Measurements from ENCODE around the gene EIPR1.

The EIPR1 gene

DNA sequence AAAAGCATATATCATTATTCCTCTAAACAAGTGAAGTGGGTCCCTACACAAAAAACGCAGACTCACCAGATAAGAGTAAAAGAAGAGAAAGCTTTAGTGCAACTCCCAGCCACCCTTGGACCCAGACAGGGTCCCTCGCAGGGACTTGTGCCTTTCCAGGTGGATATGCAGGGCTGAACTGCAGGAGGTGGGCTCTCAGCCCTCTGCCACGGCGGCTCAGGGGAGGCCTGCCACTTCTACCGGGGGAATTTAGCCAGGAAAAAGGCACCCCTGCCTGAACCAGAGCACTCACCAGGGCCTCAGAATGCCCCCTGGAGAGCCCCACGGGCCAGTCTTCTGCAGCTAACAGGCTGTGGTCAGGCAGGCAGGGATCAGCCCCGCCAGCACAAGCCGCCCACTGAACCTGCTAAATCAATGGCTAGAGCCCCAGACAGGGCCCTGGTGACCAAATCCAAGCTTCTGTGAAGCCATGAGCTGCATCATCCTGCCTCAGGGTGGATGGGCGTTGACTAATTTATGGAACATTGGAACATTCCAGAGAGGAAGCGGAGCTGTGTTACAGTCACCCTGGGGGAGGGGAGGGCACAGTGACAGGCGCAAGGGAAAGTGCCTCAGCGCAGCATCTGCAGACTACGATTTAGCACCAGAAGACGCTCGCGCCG is 209.3 kb downstream of the EIPR1 start:
- no peak for DNase-seq

DNA sequence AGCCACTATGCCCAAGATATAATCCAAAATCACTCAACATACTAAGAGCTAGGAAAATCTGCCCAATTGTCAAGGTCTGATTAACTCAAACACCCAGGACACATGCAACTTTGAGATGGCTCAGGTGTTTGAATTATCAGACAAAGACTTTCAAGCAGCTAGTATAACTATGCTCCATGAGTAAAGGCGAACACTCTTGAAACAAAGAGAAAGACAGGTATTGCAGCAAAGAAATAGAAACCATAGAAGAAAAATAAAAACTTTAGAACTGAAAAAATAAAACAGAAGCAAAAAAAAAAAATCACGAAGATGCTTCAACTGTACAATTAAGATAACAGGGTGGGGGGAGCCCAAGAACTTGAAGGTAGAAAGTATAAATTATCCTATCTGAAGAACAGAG is 214.2 kb downstream of the EIPR1 start:
- no peak for DNase-seq

DNA sequence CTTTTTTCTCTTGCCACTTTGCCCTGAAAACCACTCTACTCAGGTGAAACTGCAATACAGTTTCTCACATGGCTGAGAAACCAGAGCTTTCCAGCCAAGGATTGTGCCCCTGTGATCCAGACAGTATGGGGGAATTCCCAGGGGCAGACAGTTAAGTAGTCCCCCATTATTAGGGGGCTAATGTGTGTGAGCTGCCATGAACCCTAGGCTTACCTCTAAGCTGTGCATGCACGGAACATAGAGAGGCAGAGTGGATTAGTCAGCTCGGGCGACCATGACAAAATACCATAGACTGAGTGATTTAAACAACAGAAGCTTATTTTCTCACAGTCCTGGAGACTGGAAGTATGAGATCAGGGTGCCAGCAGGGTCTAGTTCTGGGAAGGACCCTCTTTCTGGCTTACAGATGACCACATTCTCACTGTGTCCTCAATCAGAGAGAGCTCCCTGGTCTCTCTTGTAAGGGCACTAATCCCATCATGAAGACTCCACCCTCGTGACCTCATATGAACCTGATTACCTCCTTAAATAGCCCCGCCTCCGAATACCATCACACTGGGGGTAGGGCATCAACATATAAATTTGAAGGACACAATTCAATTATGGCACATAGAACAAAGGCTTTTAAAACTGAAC is 215.1 kb downstream of the EIPR1 start:
- DNase-seq, result no peak

DNA sequence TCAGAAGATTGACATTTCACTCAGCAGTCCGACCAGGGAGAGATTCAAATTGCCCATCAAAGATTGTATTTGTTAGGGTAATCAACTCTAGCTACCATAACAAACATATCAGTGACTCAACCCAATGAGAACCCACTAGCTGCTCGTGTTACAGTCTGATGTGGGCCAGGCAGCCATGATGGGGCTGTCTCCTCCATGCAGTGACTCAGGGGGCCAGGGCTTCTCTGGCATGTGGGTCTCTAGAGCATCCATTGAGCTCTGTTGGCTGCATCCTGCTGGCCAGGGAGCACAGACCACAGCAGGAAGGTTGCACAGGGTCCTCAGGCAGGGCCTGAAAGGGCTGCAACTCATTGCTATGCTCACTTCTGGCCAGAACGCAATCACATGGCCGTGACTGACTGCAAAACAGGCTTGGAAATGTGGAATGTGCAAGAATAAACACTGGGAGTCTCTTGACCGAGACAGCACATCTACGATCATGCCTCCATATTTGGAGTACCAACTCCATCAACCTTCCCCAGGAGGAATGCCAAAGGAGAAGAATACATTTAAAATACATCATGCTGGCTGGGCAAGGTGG is 216.8 kb downstream of the EIPR1 start:
- DNase-seq, result no peak

DNA sequence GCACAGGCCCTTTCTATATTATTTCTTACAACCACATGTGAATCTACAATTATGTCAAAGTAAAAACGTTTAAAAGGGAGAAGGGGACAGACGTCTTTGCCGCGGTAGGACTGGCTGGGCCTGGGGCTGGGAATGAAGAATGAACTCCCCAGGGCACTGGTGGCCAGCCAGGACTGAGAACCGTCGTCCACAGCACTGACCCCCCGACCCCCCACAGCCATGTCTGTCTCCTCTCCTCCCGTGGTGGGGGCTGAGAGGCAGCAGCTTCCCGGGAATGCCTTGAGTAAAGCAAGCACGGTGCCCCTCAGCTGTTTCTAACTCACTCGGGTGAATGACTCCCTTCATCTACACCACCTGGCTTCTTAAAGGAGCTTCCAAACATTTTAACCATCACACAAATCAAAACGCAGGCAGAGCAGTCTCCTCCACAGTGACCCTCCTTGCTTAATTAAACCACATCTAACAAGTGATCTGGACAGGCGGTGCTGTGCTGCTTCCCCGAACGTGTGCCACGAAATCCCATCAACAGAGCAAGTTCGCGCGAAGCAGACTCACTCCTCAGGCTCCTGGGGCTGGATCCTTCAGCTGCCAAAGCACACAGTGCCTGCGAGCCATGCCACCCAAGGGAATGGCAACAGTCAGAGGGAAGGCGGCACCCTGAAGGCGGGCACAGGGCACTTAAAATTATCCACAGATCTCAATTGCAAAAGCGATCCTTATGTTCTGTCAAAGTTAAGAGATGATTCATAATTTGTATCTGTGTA is 217.7 kb downstream of the EIPR1 start:
- DNase-seq, result no peak

DNA sequence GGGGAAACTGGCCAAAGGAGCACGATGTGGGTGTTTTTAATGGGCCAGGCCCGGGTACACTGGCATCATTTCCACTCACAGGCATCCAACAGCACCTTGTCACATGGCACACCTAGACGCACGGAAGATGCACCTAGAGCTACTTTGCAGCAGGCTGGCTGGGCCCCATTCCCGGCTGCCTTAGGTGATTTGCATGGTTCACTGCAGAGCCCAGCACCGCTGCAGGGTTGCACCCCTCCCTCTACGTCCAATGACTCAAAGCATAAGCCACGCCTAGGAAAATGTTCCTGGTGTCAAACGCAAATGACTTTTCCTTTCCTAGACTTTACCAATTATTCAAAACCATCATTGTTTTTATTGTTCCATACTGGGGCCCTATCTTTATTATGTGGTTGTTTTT is 222.9 kb downstream of the EIPR1 start:
- DNase-seq, result no peak

DNA sequence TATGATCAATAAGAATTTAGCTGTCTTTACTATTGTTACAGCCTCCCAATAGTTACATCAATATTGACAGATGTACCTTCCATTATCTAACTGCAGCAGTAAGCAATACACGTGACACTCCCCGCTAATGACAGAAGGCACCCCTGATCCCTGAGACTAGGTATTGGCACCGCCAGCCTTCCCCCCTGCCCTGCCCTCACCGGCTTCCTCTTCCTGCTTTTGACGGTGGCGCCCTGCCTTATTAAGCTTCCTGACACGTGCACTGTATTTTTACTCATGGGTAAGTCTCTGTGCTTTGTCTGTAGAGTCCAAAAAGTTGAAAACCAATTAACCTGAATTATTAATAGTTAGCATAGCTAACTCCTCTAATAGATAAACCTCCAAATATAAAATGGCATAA is 223.5 kb downstream of the EIPR1 start:
- DNase-seq, result no peak

DNA sequence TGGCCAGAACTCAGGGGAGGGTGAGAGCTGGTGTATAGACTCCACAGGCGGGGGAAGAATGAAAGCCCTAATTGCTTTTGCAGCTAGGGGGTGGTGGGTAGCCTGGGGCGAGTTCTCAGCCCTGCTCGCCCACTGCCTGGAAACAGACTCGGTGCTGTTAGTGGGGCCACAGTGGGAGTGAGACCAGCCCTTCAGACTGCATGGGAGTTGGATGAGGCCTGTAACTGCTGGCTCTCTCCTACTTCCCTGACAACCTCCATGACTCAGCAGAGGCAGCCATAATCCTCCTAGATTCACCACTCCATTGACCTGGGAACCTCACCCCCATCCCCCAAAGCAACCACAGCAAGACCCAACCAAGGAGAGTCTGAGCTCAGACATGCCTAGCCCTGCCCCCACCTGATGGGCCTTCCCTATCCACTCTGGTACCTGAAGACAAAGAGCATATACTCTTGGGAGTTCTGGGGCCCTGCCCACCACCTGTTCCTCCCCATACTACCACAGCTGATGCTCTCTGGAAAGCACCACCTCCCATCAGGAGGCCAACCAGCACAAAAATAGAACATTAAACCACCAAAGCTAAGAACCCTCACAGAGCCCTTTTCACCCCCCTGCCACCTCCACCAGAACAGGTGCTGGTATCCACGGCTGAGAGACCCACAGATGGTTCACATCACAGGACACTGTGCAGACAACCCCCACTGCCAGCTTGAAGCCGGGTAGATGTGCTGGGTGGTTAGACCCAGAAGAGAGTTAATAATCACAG is 226.3 kb downstream of the EIPR1 start:
- DNase-seq, result no peak

DNA sequence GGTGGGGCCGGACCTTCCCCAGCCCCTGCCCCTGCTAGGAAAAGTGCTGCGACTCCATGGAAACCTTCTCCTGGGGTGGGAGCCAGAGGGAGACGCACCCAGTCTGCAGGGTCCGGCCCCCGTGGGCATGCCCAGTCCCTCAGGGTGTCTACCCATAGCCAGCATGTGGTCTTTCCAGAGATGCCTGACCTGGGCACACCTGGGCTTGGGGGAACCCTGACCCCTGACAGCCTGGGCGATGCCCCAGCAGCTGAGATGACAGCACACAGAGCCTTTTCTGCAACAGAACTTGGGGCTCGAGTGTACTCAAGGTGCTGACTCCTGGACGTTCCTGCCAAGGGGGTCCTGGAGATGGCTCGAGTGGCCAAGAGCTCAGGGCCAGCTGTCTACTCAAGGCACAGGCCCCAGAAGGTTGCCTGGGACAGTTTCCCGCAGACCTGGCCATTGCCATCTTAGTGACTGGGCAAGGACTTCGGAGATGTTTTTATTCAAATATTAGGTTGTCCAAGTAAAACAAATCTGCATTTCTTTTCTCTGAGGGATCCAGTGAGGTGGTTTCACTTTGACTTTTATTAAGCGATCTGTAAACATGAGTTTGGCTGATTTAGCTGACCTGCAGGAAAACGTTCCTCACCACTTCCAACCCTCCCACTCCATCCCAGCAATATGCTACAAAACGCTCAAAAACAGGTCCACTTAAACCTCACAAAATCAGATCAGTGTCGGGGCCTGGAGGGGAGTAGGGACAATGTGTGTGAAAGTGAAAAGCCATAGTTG is 228.0 kb downstream of the EIPR1 start:
- DNase-seq, result no peak

DNA sequence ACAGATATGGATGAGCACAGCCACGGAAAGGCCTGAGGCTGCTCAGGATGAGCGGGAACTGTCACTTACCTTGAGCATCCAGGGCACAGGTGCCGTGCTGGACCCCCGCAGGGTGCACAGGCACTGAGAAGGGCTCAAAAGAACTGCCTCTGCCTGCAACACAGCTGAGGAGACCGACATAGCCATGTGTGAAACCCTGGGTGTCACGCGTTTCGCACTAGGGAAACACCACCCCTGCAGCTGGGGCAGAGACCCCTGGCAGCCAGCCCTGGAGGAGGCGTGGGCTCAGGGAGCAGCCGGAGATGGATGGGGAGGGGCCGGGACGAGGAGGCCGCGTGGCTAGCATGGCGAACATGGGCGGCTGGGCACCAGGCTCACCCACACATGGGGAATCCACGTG is 228.9 kb downstream of the EIPR1 start:
- DNase-seq, result no peak

DNA sequence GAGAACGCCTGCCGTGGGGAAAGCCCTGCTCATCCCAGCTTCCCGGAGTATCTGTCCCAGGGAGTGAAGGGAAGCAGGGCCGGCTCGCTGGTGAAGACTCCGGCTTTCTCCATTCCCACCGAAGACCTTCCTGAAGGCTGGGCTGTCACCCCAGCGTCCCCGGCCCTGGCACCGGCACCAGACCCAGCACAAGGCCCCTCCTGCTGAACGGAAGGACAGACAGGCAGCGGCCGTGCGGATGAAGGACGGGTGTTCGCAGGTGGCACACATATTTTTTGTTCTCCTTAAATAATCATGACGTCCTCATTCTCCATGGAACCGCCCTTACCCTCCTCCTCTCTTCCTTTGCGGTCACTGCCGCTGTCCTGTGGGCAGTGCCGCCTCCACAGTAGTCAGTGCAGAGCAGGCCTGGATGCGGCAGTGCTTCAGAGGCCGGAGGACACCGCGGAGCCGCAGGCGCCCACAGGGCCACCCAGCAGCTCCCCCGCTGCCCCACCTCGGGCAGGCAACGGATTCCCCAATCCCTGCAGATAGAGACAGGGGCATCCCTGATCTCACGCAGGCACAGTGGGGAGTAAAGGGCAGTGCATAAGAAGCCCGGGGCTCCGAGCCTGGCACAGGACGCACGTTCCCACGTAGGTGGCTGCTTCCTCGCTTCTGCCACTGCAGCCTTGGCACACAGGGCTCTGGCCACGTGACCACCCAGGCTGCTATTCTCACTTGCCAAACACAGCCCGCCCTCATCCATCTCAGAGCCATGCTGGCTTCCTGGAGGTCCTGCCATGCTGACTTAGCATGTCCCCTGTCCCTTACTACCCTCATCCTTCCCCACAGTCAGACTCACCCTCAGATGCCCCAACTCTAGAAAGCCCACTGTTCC is 229.7 kb downstream of the EIPR1 start:
- no peak for DNase-seq

DNA sequence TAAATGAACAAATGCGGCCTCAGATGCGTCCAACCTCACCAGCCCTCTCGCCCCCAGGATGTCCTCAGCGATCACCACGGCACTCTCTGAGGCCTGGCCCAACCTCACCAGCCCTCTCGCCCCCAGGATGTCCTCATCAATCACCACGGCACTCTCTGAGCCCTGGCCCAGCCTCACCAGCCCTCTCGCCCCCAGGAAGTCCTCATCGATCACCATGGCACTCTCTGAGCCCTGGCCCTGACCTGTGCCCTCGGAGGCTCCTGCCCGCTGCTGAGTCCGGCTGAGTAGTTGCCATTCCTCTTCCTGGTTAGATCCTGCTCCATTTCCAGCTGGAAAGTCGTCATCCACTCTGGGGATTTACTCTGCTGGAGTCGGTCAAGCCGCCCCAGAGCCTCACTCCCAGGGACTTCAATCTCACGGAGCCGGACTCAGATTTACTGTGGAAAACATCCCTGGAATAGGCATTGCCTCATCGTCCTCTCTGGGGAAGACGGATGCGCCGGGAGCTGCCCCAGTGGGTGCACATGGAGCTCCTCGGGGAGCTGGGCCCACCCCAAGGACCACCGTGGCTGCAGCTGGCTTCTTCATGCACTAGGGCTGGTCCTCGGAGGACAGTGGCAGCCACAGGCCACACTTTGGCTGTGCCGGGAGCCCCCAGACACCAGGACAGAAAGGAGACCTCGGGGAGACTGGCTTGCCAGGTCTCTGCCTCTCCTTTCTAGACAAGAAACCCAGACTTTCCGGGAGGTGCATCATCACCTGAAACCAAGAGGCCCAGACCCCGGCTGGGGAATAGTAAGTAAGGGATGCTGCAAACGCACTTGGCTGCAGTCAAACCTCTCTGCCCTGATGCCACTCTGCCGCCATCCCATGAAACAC is 230.6 kb downstream of the EIPR1 start:
- no peak for DNase-seq

DNA sequence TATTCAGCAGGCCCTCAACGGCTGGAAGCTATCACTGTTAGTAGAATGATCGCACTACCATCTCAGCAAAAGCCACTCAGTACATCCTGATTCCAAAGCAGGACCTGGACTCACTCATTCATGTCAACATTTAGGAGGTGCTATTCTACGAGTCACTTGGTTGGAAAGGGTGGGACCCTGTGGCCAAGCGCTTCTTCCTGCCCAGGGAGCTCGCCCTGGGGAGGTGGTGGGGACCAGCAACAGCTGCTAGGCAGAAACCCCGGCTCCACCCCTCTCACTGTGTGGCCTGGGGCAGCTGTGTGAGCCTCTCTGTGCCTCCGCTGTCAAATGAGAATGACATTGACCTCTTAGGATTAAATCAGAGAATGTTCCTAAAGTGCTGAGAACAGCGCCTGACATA is 231.4 kb downstream of the EIPR1 start:
- no peak for DNase-seq

DNA sequence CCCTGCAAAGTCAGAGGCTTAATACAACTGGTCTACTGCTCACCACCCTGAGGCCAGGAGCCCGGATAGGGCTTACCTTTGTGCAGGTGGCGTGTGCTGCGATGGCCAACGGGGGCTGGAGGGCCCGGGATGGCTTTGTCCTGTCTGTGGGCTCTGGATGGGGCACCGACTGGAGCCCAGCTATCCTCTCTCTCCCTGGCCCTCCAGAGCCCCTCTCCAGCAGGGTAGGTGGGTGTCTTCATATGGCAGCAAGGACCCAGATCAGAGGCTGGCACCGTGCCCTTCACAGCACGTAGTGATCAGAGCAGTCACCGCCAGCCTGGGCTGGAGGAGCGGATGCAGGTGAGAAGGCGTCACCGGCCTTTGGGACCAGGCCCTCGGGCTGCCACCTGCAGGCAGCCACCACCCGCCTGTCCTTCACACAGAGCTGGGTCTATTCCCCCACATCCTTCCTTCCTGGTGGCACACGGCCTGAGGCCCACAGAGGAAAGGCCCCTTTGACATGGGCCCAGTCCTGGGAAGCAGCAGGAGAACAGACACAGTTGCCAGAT is 232.1 kb downstream of the EIPR1 start:
- DNase-seq, result no peak

DNA sequence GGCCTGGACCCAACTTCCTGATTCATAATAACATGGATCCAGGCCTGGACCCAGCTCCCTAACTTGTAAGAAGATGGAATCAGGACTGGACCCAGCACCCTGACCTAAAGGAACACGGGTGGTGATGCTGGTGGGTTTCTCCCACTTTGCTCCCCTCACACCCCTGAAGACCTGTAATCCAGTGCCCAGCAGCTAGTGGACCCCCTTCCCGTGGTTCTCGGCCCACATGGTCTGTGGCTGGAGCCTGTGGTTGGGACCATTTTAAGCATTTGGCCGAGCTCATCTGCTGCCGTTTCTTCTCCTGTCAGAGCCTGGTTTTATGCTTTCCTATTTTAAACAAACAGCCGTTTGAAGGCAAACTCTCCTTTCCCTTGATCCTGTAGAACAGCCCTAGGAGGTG is 232.8 kb downstream of the EIPR1 start:
- DNase-seq, result no peak

DNA sequence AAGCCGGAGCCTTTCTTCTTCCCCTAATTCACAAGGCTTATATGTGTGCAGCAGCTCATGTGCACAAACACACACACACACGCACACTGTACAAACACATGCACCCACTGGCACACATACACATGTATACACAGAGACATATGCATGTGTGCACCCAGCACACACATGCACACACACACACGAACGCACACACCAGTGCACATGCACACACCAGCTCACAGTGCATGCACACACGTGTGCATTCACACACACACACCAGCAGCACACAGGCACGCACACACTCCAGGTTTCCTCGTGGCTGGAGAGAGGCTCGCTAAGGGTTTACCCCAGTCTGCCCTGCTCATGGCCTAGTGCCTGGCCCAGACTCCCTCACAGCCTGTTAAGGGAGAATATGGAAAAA is 234.0 kb downstream of the EIPR1 start:
- DNase-seq, result no peak

DNA sequence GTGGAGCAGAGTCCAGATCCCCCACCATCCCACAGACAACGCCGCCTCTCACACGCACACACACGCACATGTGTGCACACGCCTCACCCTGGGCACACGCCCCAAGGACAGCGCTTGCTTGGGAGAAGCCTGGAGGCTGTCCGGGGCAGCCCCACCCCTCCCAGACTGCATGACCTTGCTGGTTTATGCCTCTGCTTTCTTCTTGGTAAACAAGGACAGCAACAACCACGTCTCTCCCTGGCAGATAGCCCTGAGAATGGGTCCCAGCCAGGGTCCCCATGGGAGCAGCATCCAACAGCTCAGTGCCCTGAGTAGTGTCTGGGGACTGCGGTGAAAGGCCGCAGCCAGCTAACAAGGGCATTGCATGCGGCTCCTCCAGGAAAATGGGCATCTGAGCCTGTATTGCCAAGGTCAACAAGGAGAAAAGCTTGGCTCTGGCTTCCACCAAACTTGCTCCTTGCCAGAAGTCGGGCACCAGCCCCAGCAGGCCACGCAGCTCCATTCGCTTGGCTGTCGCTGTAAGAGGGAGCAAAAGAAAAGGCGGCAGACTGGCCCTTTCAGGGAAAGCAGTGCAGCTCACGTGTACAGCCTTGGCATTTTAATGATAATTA is 234.6 kb downstream of the EIPR1 start:
- DNase-seq, result no peak

DNA sequence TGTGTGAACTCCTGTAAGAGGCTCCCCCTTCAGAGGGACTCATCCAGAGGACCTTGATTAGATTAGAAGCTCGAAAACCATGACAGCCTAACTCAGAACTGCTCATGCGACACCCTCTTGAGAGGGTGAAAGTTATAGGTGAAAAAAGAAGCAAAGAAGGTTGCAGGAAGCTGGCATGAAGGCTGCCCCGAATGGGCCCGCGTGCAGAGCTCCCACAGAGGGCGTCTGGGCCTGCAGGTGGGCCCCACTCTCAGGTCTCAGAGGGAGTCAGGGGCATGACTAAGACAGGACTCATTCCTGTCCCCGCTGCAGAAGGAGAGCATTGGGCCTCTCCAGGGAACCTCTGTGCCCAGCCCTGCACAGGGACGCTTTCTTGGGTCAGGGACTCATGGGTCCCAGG is 235.4 kb downstream of the EIPR1 start:
- no peak for DNase-seq

DNA sequence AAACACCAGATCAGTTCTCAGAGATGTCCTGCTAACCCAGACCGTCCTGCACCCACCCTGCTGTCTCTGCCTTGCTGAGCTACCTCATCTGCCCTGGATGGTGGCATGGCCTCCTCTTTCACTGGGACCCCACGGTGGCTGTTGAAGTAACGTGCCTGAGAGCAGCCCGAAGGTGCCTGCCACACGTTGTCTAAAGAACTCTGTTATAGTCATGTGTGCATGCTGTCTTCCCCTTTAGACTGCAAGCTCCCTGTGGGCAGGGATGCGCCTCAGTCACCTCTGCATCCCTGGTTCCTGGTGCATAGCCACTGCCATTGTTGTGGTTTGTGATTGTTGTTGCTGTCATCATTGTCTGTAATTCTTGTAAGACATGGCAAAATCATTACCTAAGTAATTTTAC is 235.9 kb downstream of the EIPR1 start:
- DNase-seq, result no peak

DNA sequence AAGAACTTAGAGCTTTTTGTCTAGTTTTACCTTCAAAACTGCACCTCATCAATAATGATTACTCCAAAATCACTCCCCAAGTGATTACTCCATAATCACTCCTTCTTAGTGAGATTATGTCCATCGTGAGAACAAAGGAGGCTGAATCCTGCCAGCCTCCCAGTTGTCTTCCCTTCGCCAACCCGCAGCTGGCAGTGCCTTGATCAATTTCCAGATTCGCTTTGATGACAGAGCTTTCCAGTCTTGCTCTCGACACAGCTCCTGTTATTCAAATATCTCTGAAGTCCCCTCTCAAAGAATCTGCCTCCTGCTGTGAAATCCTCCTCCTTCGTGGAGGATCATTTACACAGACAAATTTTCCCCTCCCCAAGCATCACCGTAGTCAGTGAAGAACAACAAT is 237.7 kb downstream of the EIPR1 start:
- no peak for DNase-seq
